Measurements from ENCODE around the gene IRF7.

DNA sequence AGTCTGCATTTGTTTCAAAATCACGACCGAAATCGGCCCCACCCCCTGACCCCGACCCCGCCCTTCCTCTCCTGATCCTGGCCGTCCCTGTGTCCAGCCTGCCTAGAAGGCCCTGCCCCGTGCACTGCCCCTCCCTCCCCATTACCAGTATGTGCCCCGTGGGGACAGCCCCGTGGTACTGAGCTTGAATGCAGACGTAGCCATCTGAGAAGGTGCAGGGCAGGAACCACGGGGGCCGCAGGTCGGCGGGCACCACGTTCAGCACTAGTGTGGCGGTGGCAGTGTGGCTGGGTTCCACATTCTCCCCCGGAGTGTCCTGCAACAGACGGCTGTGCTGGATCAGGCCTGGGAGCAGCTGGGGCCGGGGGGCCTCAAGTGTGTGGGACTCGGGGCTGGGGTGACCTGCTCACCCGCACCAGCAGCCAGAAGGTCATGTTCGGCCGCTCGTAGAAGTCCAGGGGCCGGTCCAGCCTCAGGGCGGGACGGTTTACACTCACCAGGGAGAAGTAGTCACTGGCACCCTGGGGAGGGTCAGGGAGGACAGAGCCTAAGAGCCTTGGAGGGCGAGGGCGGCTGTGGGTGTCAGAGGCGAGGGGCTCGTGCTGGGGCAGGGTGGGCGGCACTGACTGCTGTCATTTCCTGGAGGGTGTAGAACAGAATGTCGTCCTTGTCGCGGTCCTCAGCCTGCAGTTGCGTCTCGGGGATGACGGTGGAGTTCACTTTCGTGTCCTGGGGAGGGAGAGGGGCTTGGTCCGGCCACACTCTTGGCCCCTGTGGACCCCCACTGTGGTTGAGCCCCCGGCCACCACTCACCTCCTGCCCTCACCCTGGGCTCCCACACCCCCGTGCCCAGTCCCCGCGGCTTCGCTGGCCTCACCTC, 5.4 kb upstream of the IRF7 start:
- TF ChIP-seq POLR2AphosphoS5 (IDR thresholded peaks at IDR 0.05) (no peak), POLR2A (IDR thresholded peaks at IDR 0.05) (no peak)
- TF ChIP-seq, protein P1, sequence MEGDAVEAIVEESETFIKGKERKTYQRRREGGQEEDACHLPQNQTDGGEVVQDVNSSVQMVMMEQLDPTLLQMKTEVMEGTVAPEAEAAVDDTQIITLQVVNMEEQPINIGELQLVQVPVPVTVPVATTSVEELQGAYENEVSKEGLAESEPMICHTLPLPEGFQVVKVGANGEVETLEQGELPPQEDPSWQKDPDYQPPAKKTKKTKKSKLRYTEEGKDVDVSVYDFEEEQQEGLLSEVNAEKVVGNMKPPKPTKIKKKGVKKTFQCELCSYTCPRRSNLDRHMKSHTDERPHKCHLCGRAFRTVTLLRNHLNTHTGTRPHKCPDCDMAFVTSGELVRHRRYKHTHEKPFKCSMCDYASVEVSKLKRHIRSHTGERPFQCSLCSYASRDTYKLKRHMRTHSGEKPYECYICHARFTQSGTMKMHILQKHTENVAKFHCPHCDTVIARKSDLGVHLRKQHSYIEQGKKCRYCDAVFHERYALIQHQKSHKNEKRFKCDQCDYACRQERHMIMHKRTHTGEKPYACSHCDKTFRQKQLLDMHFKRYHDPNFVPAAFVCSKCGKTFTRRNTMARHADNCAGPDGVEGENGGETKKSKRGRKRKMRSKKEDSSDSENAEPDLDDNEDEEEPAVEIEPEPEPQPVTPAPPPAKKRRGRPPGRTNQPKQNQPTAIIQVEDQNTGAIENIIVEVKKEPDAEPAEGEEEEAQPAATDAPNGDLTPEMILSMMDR (IDR thresholded peaks at IDR 0.05), result no peak

All from breast epithelium (tissue), 3 donors.